GM12801 (cell line): ENCODE data around the gene YBEY.

Source experiments
- CTCF ChIP-seq: IDR thresholded peaks from one replicate; pipeline ENCODE4 v1.5.1; 2011; ENCODE audit warnings: control low read depth; ENCODE audit not compliant: insufficient read length; ENCODE audit errors: extremely low read depth

YBEY gene

GRCh38 chr21:46345861-46346260 lies 59.7 kb downstream of the YBEY start:
- no peak for TF ChIP-seq CTCF

GRCh38 chr21:46346296-46347202 lies 60.4 kb downstream of the YBEY start:
- TF ChIP-seq CTCF: no peak

- TF ChIP-seq CTCF: no peak
These were observed 61.0 kb downstream of the YBEY start for GRCh38 chr21:46347203-46347550.
